NCI-H1694 (cell line): ENCODE results near the gene FCN2.
A peak's percentile ranks its signal among the peaks of the same experiment; 100 is the strongest.

Source experiments
- DNase-seq: peaks from one replicate; lab custom pipeline; 2025; lab: John Stamatoyannopoulos, UW

The FCN2 gene

GRCh38 chr9:134880484-134881312 lies at the start of gene FCN2:
Gene FCN2, plus strand, starts transcription at chr9:134880810. Its CDS starts 12 bp downstream, at chr9:134880822.
- DNase-seq = no peak

GRCh38 chr9:134830926-134831720 lies 49.5 kb upstream of the FCN2 start:
- DNase-seq = no peak

GRCh38 chr9:134832471-134832870 lies 48.1 kb upstream of the FCN2 start:
- DNase-seq = no peak

GRCh38 chr9:134833294-134833880 lies 47.2 kb upstream of the FCN2 start:
- no peak for DNase-seq

- DNase-seq = peak; percentile 64
These were observed 46.2 kb upstream of the FCN2 start for GRCh38 chr9:134834217-134834956.

GRCh38 chr9:134834957-134835419 lies 45.6 kb upstream of the FCN2 start:
- DNase-seq = no peak

GRCh38 chr9:134835448-134835847 lies 45.2 kb upstream of the FCN2 start:
- DNase-seq = no peak

- DNase-seq = no peak
These were observed 44.6 kb upstream of the FCN2 start for GRCh38 chr9:134835987-134836386.

GRCh38 chr9:134836406-134836970 lies 44.1 kb upstream of the FCN2 start:
- DNase-seq = no peak

GRCh38 chr9:134837529-134837928 lies 43.1 kb upstream of the FCN2 start:
- no peak for DNase-seq

GRCh38 chr9:134838651-134839454 lies 41.8 kb upstream of the FCN2 start:
- no peak for DNase-seq

- DNase-seq = no peak
These were observed 41.0 kb upstream of the FCN2 start for GRCh38 chr9:134839455-134840125.

- no peak for DNase-seq
These were observed 40.1 kb upstream of the FCN2 start for GRCh38 chr9:134840511-134840910.

- no peak for DNase-seq
These were observed 39.3 kb upstream of the FCN2 start for GRCh38 chr9:134841180-134841904.

- no peak for DNase-seq
These were observed 38.3 kb upstream of the FCN2 start for GRCh38 chr9:134842321-134842720.

- DNase-seq = no peak
These were observed 36.9 kb upstream of the FCN2 start for GRCh38 chr9:134843740-134844139.

- DNase-seq = no peak
These were observed 35.8 kb upstream of the FCN2 start for GRCh38 chr9:134844821-134845220.

GRCh38 chr9:134846187-134846586 lies 34.4 kb upstream of the FCN2 start:
- no peak for DNase-seq

- DNase-seq = no peak
These were observed 33.9 kb upstream of the FCN2 start for GRCh38 chr9:134846699-134847098.

GRCh38 chr9:134847138-134847537 lies 33.5 kb upstream of the FCN2 start:
- no peak for DNase-seq
